Activated CD8-positive, alpha-beta memory T cell treated with anti-CD3 and anti-CD28 coated beads for 36 hours (primary cell): ENCODE measurements around the gene EPPIN. TPM values are rescaled to one million over a fixed set of nuclear protein-coding genes. Genes with fewer than 3 reads are reported as not detected.

Source experiments
- CTCF ChIA-PET: fragments of 350-600 bp; sonication (Branson Sonifier 250); formaldehyde crosslinking; loops from one replicate; lab custom pipeline; 2021; ENCODE audit warnings: antibody characterized with exemption; lab: Charles Lee
- POLR2A ChIA-PET: fragments of 350-600 bp; sonication (Branson Sonifier 250); formaldehyde crosslinking; loops from one replicate; lab custom pipeline; 2021; ENCODE audit warnings: antibody characterized with exemption; lab: Charles Lee
- total RNA-seq, 2 experiments: library from RNA; stranded (reverse); gene quantifications; one replicate each; pipeline ENCODE4 v1.2.3, GENCODE V29; 2021

The EPPIN gene
- total RNA-seq, 2 experiments from 2014 or later: not detected

DNA sequence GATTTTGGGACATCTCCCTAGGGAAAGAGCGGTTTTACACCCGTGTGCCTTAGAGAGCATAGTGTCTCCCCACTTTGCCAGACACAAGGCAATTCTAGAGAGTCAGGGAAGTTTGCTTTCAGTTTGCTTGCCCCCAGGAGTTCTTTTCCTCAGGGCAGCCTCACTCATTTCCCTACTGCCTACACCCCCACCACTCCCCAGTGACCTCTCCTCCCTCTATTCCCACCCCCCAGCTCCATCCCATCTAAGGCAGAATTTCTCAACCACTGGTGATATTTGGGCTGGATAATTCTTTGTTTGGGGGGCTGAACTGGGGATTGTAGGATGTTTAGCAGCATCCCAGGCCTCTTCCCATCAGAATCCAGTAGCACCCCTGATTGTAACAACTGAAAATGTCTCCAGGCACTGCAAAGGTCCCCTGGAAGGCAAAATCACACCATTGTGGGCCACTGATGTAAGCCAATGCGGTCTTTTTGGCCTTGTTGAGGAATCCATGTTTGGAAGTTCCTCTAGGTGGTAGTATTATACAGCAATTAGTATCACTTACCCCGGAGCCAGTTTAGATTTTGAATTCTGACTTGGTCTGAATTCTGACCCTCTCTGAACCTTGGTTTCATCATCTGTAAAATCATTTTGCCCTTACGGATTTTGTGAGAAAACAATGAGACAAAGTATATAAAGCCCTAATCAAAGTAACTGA, 1.3 kb downstream of the EPPIN start:
- ChIA-PET POLR2A (no interaction called here), CTCF (no interaction called here)

DNA sequence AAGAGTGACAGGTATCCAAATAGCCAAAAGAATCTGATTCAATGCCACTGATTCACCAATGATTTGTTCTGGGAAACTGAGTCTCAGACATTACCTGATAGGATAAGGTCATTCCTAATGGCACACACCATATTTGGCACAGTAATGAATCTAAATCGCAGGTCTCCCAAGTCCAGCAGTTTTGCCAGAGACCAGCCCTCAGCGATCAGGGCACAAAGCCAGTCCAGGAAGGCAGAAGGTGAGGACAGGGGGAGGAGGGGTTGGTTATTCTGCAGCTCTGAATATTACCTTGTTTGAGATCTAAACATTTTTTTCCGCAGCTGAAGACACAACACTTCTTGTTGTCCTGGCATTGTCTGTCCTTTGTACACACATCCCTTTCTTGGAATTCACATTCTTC, 1.9 kb downstream of the EPPIN start:
- POLR2A ChIA-PET: no interaction called here
- CTCF ChIA-PET: no interaction called here

DNA sequence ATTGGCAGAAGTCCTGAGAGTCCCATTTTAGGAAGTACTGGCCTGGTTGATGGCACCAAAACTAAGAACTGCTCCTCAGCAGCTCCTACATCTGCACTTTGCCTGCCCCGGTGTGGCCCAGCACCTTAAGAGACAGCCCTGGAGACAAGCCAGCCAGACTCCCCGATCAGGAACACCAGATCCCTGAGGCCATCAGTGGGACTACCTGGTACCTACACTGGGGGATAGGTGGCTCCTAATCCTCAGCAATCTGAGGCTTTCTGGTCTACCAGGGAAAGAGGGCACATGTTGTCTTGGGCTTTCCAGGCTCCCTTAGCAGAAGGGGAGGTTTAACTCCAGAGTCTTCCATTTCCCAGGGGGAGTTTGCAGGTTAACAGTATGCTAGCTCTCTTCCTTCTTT, 7.8 kb downstream of the EPPIN start, which contains the start of gene WFDC6:
Gene WFDC6, minus strand, starts transcription at position 101 of the 400 bp plus-strand sequence. Its CDS starts 75 bp downstream, at position 26.
- POLR2A ChIA-PET: no interaction called here
- CTCF ChIA-PET: interaction anchor here (0.9 kb wide), 1 partner anchor 14 kb away, joined by 3 read pairs; no protein-coding TSS in a partner anchor

DNA sequence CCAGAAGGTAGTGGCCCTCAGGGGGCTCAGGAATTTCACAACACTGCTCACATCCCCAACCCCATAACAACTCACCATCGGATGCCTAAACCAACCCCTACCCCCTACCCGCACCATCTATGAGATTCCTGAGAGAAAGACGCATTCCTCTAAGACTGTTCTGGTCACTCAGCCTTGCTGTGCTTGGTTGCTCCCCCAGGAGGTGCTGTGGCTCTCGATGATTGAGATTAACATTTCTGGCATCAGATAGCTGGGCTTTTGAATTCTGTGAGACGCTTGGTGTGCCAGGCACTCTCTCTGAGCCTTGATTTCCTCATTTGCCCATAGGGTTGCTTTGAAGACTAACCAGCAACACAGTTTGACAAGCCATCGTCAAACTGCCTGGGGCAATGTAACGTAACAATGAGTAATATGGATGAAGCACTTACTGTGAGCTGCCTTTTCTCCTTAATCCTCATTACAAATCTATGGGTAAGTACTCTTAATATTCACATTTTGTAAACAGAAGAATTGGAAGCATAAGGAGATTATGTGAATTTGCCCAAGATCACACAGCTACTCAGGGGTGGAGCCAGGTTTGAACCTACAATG, 8.9 kb downstream of the EPPIN start:
- ChIA-PET POLR2A (no interaction called here), CTCF (interaction anchor here (0.9 kb wide), 1 partner anchor 15 kb away, joined by 3 read pairs; no protein-coding TSS in a partner anchor)

DNA sequence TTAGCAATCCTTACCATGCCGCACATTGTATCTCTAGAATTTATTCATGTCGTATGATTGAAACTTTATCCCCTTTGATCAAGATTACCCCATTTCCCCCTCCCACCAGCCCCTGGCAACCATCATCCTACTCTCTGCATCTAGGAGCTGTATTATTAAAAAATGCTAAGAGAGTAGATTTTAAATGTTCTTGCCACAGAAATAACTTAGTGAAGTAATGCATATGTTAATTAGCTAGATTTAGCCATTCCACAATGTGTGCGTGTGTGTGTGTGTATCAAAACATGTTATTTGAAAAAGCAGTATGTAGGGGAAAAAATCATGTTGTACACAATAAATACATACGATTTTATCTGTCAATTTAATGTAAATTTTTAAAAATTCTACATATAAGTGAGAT, 19.9 kb downstream of the EPPIN start:
- ChIA-PET CTCF (interaction anchor here (0.7 kb wide), 1 partner anchor 264 kb away, joined by 3 read pairs; no protein-coding TSS in a partner anchor), POLR2A (no interaction called here)

DNA sequence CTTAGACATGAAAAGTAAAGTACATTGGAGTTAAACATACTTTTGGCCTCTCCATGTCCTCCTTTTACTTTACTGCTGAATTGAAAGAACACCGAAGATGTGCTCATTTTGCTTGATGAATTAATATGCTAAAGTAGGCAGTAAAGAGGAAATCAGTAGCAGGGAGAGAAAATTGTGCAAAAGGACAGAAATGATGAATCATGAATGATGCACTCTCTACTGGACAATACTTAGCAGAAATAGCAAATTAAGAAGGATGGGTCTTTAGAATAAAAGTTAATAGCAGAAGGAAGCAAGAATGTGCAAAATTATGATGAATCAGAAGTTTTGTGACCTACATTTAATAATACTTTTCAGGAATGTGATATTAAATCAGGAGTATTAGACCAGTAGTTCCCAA, 23.4 kb downstream of the EPPIN start:
- POLR2A ChIA-PET: no interaction called here

DNA sequence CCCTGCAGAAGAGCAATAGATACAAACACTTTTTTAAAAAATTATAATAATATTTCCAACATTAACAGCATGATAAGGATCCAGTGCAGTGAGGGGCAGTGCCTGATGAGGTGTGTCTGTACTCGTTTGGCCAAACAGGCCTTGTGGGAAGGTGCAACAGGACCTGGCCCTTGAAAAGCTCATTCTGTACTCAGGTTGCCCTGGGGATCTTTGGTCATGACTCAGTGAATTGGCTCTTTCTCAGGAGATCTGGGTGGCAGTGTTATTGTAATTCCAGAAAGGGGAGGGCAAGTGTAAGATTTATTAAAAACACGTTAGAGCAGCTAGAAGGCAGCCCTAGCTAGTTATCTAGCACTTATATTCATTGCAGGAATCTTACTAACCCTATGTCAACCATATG, 28.9 kb downstream of the EPPIN start:
- ChIA-PET POLR2A (no interaction called here), CTCF (no interaction called here)

More for the DNA sequence above, 23.4 kb downstream of the EPPIN start:
- CTCF ChIA-PET: no interaction called here

DNA sequence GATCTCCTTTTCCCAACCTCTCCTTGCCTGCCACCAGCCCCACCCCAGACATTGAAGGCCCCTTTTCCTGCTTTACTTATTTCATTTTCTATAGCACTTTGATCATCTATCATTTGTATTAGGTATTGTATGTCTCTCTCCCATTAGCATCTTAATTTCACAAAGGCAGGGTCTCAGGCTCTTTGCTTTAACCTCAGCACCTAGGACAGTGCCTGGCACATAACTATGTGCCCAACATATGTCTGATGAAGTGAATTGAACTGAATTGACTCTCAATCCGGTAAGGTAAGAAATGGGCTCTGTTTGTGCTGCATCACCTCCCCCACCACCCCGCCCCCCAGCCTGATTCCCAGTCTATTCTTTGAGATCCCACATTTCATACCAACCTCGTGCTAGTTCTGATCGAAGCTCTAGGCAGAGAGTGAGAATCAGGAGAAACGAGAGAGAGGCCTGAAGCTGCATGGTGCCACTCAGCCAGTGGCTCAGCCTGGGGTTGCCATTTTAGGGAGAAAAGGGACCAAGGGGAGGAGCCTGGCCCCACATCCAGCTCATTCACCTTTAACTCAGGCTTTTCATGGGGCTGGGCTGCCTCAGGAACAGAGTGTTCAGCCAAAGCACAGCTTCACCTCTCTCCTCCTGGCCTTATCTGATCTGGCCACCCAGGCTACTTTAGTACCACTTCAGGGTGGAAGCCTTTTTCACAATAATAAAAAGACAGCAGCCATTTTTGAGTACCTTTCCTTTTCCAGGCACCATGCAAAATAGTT, 31.9 kb downstream of the EPPIN start, which contains the start of gene SPINT3:
Gene SPINT3, minus strand, starts transcription at position 476 of the 767 bp plus-strand sequence. Its CDS starts 14 bp downstream, at position 462.
- ChIA-PET POLR2A (no interaction called here), CTCF (interaction anchor here (1.4 kb wide), 1 partner anchor 10 kb away, joined by 3 read pairs; no protein-coding TSS in a partner anchor)

DNA sequence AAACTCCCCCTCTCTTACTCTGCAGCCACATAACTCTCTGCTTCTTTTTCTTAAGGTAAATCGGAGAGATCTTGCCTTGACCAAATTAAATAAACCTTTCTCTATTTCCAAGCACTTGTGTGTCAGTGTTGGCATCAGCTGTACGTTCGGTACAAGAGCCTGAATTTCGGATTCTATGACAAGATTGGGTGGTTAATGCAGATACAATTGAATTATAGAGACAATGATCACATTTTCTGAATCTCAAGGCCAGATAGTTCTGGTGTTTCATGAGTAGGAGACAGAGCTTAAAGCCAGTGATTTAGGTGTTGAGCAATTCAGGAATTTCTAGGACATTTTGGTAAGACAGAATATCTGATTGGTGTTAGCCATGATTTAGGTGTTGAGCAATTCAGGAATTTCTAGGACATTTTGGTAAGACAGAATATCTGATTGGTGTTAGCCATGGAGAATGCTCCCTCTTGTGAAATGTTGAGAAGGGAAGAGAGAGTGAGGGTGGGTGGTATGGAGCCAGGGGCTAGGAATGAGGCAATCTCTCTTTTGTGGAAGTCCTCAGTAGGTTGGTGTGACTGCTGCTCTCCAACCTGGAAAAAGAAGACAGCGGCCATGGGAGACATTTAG, 36.8 kb downstream of the EPPIN start:
- POLR2A ChIA-PET: no interaction called here
- CTCF ChIA-PET: no interaction called here

DNA sequence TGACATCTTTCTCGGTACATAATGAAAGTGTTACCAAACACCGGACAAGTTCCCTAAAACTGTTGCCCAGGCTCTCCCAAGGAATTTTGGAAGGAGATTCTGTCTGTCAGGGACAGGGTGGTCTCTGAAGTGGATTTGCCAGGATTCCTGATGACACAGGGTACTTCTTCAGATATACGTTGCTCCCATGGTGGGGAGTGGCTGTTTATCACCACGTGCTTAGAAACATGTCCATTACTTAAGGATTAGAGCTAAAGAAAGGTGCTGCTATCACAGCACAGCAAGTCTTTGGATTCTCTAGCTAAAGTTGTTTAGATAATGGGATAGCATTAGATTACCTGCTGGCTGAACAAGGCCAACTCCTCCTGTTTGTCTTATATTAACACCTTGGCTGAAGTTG, 38.1 kb downstream of the EPPIN start:
- POLR2A ChIA-PET: no interaction called here
- CTCF ChIA-PET: no interaction called here

DNA sequence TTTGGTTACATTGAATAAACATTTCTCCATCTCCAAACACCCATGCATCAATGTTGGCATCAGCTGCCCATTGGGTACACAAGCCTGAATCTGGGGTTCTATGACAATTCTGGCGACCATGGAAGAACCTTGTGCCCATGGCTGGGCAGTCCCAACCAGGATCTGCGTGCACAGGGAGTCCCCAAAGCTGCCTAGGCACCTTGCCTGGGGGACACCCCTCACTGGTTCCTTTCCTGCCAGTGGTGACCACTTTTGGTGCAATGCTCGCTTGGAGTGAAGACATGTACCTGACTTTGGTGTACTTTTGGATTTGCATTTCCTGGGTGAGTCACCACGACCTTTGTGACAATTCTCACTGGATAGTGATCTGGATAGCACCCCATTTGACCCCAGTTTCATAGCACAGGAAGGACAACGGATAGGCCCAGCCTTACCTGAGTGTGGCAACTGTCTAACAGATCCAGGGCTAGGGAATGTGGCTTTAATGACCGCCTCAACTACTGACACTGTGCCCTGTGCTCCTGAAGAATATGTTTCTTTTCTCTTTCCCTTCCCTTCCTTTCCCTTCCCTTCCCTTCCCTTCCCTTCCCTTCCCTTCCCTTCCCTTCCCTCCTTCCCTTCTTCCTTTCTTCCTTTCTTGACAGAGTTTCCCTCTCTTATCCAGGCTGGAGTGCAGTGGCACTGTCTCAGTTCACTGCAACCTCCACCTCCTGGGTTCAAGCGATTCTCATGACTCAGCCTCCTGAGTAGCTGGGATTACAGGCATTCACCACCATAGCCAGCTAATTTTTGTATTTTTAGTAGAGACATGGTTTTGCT, 38.9 kb downstream of the EPPIN start:
- ChIA-PET CTCF (no interaction called here), POLR2A (no interaction called here)

DNA sequence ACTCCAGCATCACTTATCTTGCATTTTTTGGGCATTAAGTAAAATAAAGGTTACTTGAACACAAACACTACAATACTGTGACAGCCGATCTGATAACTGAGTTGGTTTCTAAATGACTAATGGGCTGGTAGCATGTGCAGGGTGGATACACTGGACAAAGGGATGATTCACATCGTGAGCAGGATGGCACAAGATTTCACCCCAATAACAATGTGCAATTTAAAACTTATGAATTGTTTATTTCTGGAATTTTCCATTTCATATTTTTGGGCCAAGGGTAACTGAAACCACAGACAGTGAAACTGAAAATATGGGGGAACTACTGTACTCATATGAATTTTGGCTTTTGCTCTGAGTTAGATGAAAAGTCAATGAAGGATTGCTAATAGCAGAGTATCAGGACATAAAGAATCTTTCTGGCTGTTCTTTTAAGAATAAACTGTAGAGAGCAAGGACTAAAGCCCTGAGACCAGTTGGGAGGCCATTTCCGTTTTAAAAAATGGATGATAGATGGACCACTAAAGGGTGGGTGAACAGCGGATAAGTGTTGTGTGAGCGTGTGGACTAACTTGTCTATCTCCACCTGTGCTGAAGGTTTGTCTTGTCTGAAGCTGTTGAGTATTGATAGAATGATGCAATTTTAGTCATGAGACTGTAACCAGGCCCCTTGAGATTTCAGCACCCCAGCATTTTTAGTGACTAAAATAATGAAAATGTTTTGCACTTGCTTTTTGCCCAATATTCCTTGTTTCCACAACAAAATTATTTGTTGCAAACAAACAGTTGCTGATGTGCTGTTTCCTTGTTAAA, 40.0 kb downstream of the EPPIN start:
- CTCF ChIA-PET: no interaction called here
- POLR2A ChIA-PET: no interaction called here

DNA sequence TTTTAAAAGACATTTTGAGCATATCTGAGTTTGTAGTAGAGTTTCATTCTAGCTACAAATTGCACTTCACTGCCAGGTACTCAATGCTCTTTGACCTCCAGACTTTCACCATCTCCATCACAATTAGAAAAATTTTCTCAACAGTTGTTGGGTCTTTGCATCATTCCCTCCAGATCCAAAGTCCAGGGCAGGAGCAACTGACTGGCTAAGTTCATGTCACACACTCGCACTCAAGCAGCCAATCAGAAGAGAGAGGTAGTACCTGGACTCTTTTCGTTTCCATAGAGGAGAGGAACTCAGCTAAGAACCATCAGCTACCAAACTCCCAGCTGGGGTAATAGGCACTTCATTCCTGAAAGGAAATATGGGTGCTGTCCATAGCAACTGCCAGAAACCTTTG, 40.8 kb downstream of the EPPIN start:
- CTCF ChIA-PET: no interaction called here
- POLR2A ChIA-PET: no interaction called here

DNA sequence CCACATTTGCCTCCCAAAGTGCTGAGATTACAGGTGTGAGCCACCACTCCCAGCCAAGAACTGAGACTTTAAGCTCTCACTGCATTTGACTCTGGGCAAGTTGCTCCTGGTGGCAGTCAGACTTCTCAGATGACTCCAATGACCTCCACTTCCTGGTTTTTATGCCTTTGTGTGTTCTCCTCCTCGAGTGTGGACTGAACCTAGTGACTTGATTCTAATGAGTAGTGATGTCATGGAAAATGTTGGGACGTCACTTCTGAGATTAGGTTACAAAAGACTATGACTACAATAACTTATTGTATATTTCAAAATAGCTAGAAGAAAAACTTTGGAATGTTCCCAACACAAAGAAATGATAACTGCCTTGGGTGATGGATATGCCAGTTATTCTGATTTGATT, 43.8 kb downstream of the EPPIN start:
- ChIA-PET POLR2A (no interaction called here), CTCF (no interaction called here)

DNA sequence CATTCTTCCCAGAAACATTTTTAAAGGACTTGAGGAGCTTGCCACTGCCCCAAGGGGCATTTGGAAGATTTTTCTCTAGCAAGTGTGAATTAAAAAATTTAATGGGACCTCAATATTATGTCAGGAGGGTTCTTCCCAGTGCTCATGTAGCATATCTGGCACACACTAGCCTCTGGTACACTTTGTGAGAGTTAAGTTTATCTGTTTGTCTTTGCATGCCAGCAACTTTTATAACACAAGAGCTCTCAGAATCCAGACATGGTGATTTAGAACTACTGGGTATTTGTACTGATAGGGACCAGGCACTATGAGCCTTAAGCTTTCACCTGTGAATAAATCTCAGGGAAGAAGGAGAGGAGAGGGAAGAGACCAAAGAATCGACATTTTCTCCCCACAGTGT, 44.6 kb downstream of the EPPIN start:
- CTCF ChIA-PET: no interaction called here
- POLR2A ChIA-PET: no interaction called here

DNA sequence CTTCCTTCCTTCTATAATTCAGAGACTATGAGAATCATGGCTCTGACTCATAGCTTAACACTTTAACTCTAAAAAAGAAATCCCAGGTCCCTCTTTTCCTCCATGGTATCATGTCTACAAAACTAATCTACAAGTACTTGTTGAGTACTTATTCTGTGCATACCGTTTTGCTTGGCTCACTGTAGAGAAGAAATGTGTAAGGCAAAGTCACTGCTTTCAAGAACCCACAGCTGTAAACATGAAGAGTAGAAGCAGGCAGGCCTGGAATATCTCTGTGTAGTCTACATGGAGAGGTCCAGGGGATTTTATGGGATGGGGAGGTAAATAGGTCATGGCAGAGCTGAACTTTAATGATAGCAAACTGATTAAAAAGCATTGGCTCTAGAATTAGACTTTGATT, 45.6 kb downstream of the EPPIN start:
- ChIA-PET CTCF (no interaction called here), POLR2A (no interaction called here)

DNA sequence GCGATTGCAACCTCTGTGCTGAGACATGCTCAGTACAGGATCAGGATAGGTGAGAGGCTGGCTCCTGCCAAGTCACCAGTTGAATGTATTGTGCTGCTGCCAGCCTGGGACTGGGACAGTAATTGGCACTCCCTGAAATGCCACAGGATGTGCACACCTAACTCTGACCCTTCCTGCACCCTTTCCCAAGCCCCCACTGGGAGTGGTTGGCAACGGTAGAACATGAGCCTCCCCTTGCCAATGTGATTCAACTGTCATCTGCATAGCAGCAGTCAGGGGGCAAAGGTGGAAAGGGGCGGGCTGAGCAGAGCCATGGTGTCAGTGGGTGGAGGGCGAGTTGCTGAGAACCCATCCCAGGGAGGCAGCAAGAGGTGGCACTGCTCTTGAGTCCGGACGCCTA, 47.2 kb downstream of the EPPIN start:
- ChIA-PET POLR2A (no interaction called here), CTCF (no interaction called here)

DNA sequence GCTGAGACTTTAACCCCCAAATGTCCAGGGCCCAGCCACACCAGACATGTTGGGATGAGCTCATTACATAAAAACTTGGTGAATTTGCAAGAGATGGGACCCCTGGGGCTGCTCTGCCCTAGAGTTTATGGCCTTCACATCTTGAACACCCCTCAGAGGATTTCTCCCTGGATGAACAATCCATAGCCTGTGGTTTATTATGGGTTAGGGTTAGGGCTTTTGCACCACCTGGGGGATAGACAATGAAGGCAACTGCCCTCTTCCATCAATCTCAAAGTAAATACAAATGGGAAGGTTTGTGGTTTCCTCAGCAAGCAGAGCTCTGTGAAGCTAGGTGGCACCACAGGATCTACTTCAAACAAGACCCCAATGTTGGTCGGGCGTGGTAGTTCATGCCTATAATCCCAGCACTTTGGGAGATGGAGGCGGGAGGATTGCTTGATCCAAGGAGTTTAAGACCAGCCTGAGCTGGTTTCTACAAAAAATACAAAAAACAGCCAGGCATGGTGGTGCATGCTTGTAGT, 49.2 kb downstream of the EPPIN start:
- CTCF ChIA-PET: no interaction called here
- POLR2A ChIA-PET: no interaction called here
